ENCODE measurements around the gene CD4. TPM values are rescaled to one million over a fixed set of nuclear protein-coding genes. Genes with fewer than 3 reads are reported as not detected.

Gene CD4
- polyA plus RNA-seq, 4 donors, result 0.89 to 19.1 (median 6.5) TPM

DNA sequence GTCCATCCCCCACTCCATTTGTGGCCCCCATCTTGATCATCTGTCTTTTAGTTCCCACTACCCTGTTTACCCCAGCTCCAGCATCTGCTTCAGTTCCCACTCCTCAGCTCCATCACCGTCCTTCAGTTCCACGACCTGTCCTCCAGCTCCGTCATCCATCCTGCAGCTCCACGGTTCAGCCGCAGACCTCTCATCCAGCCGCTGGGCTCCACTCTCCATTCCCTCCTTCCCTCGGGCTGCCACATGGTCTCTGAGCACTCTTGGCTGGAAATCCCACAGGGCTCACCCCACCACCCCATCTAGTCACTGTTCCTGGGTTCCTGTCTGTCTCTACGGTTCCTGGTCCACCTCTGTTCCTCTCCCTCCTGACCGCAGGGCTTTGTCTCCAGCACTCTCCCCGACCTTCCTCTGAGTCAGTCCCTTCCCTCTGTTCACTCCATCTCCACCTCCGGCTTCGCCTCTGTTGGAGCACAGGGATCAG lies 35.6 kb downstream of the CD4 start:
- Histone ChIP-seq H3K4me3 (ENCODE audit: low read depth in 1 of 3, low read length in 3 of 3) (peak overlapping the region in 1 of 3 donors; percentile 1), H3K27me3 (ENCODE audit: control insufficient read depth in 3 of 3, insufficient read depth in 3 of 3, low read length in 3 of 3) (peaks cover 0 to 69% (median 2%) of the 10 kb centered on the region in 3 donors), H3K9me3 (ENCODE audit: control insufficient read depth in 2 of 2, insufficient read depth in 1 of 2, low read depth in 1 of 2, low read length in 1 of 2) (no peaks in the 10 kb centered on the region), H3K36me3 (ENCODE audit: control insufficient read depth in 3 of 3, insufficient read depth in 2 of 3, low read depth in 1 of 3, low read length in 3 of 3) (peaks cover 0 to 8% (median 0%) of the 10 kb centered on the region in 3 donors), H3K4me1 (ENCODE audit: control insufficient read depth in 3 of 3, insufficient read depth in 2 of 3, low read depth in 1 of 3, low read length in 2 of 3) (peaks cover 0 to 37% (median 7%) of the 10 kb centered on the region in 3 donors), H3K27ac (ENCODE audit: low read depth in 1 of 3, low read length in 2 of 3) (no peak overlapping the region)
- 38 to 48% (median 46%) methylated on average over 11 to 12 of the region's 12 CpGs for WGBS, 3 donors
- FAIRE-seq, result no peak
- DNase-seq, result no peak

DNA sequence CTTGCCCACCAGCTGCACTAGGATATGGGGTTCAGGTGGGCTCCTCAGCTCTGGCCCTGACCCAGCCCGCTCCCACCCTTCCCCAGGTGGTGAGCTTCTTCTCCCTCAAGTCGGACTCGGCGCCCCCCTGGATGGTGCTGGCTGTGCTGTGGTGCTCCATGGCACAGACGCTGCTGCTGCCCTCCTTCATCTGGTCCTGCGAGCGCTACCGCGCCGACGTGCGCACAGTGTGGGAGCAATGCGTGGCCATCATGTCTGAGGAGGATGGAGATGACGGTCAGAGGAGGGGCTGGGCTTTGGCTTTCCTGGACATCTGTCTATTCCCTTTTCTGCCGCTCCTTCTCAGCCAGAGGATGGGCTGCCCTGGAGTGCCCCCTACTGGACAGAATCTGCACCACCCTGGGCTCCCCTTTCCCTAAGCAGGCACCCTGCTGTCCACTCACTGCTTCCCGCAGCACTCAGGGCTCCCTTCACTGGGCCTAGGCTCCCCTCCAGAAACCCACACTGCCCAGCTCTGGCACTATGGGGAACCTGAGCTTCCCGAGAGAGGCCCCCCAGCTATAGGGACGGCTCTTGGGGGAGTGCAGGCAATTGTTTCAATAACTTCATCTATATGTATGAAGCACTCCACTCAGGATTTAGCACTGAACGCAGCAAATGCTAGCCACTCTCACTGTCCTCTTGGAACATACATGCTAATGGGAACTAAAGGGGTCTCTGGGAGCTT lies 36.2 kb downstream of the CD4 start:
- WGBS, 3 donors, result 4 to 12% (median 10%) methylated on average over 19 of the region's 19 CpGs
- peak; percentile 76 to 91 for DNase-seq
- peaks cover 0 to 63% (median 2%) of the 10 kb centered on the region in 3 donors for H3K27me3 ChIP-seq (ENCODE audit: control insufficient read depth in 3 of 3, insufficient read depth in 3 of 3, low read length in 3 of 3)
- H3K27ac ChIP-seq (ENCODE audit: low read depth in 1 of 3, low read length in 2 of 3), result no peak overlapping the region
- peaks cover 0 to 13% (median 0%) of the 10 kb centered on the region in 3 donors for H3K36me3 ChIP-seq (ENCODE audit: control insufficient read depth in 3 of 3, insufficient read depth in 2 of 3, low read depth in 1 of 3, low read length in 3 of 3)
- H3K4me3 ChIP-seq (ENCODE audit: low read depth in 1 of 3, low read length in 3 of 3), result peak overlapping the region in 1 of 3 donors; percentile 1
- no peak for FAIRE-seq
- no peaks in the 10 kb centered on the region for H3K9me3 ChIP-seq (ENCODE audit: control insufficient read depth in 2 of 2, insufficient read depth in 1 of 2, low read depth in 1 of 2, low read length in 1 of 2)
- peaks cover 0 to 36% (median 7%) of the 10 kb centered on the region in 3 donors for H3K4me1 ChIP-seq (ENCODE audit: control insufficient read depth in 3 of 3, insufficient read depth in 2 of 3, low read depth in 1 of 3, low read length in 2 of 3)

DNA sequence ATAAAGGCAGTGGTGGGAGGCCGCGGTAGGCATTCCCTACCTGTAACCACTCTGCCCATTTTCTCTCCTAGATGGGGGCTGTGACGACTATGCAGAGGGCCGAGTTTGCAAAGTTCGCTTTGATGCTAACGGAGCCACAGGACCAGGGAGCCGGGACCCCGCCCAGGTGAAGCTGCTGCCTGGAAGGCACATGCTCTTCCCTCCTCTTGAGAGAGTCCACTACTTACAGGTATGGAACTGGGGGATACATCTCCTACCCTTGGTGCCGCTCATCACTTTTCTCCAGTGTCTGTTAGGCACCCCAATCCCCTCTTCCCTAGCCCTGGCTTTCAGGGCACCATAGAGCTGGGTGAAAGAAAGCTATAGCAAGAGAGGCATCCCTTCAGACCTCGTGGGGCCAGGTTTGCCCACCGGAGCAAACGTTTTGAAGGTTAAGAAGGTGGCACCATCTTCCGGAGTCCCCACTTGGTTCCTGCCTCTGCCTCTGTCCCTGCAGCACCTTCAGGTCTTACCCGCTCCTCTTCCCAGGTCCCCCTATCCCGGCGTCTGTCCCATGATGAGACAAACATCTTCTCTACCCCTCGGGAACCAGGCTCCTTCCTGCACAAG lies 36.9 kb downstream of the CD4 start:
- 74 to 81% (median 78%) methylated on average over 17 of the region's 17 CpGs for WGBS, 3 donors
- H3K27ac ChIP-seq (ENCODE audit: low read depth in 1 of 3, low read length in 2 of 3), result no peak overlapping the region
- H3K27me3 ChIP-seq (ENCODE audit: control insufficient read depth in 3 of 3, insufficient read depth in 3 of 3, low read length in 3 of 3), result peaks cover 0 to 56% (median 2%) of the 10 kb centered on the region in 3 donors
- peaks cover 0 to 30% (median 7%) of the 10 kb centered on the region in 3 donors for H3K4me1 ChIP-seq (ENCODE audit: control insufficient read depth in 3 of 3, insufficient read depth in 2 of 3, low read depth in 1 of 3, low read length in 2 of 3)
- FAIRE-seq (no peak), DNase-seq (no peak)
- no peaks in the 10 kb centered on the region for H3K9me3 ChIP-seq (ENCODE audit: control insufficient read depth in 2 of 2, insufficient read depth in 1 of 2, low read depth in 1 of 2, low read length in 1 of 2)
- H3K4me3 ChIP-seq (ENCODE audit: low read depth in 1 of 3, low read length in 3 of 3), result no peak overlapping the region
- peaks cover 0 to 19% (median 0%) of the 10 kb centered on the region in 3 donors for H3K36me3 ChIP-seq (ENCODE audit: control insufficient read depth in 3 of 3, insufficient read depth in 2 of 3, low read depth in 1 of 3, low read length in 3 of 3)

DNA sequence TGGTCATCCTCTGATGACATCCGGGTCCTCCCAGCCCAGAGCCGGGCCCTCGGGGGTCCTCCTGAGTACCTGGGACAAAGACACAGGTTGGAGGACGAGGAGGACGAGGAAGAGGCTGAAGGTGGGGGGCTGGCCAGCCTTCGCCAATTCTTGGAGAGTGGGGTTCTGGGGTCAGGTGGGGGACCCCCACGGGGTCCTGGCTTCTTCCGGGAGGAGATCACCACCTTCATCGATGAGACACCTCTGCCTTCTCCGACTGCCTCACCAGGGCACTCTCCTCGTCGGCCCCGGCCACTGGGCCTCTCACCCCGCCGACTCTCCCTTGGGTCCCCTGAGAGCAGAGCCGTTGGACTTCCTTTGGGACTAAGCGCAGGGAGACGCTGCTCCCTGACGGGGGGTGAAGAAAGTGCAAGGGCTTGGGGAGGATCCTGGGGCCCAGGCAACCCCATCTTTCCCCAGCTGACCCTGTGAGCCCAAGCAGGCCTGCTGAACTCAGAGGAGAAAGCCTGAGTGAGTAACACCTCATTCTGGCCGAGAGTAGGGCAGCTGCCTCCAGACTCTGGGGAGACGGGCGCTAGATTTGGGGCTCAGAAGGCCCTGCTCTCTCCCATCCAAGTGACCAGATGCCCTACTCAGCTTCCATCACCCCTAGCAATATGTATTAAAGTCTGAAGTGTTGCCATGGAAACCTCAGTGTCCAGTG lies 37.6 kb downstream of the CD4 start:
- Histone ChIP-seq H3K27ac (ENCODE audit: low read depth in 1 of 3, low read length in 2 of 3) (peak overlapping the region in 1 of 3 donors; percentile 9), H3K4me3 (ENCODE audit: low read depth in 1 of 3, low read length in 3 of 3) (no peak overlapping the region), H3K27me3 (ENCODE audit: control insufficient read depth in 3 of 3, insufficient read depth in 3 of 3, low read length in 3 of 3) (peaks cover 0 to 53% (median 2%) of the 10 kb centered on the region in 3 donors), H3K36me3 (ENCODE audit: control insufficient read depth in 3 of 3, insufficient read depth in 2 of 3, low read depth in 1 of 3, low read length in 3 of 3) (peaks cover 0 to 26% (median 0%) of the 10 kb centered on the region in 3 donors), H3K4me1 (ENCODE audit: control insufficient read depth in 3 of 3, insufficient read depth in 2 of 3, low read depth in 1 of 3, low read length in 2 of 3) (peaks cover 0 to 25% (median 7%) of the 10 kb centered on the region in 3 donors), H3K9me3 (ENCODE audit: control insufficient read depth in 2 of 2, insufficient read depth in 1 of 2, low read depth in 1 of 2, low read length in 1 of 2) (no peaks in the 10 kb centered on the region)
- no peak for FAIRE-seq
- DNase-seq, result no peak
- WGBS, 3 donors, result 76 to 82% (median 76%) methylated on average over 19 to 22 of the region's 22 CpGs

DNA sequence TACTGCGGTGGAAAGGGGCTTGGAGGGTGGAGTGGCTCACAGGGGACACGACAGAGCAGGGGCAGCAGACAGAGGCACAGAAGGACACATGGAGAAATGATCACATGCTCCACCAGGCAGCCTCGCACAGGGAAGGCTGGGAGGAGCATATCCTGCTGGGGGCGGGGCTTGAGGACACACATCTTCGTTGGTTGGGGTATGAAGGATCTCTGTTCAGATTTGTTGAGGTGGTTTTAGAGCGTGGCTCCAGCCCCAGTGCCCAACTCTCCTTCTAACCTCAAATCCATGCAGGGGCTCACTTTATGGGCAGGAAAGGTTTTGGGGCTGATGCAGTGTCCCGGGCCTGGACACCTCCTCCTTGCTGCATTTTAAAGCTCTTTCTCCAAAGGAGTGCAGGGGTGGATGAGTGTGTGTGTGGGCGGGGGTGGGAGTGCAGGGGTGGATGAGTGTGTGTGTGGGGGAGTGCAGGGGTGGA lies 38.1 kb downstream of the CD4 start:
- peaks cover 0 to 31% (median 0%) of the 10 kb centered on the region in 3 donors for H3K36me3 ChIP-seq (ENCODE audit: control insufficient read depth in 3 of 3, insufficient read depth in 2 of 3, low read depth in 1 of 3, low read length in 3 of 3)
- 5 to 13% (median 7%) methylated on average over 8 of the region's 8 CpGs for WGBS, 3 donors
- peak; percentile 60 to 85 for DNase-seq
- H3K27me3 ChIP-seq (ENCODE audit: control insufficient read depth in 3 of 3, insufficient read depth in 3 of 3, low read length in 3 of 3), result peaks cover 0 to 47% (median 2%) of the 10 kb centered on the region in 3 donors
- no peak overlapping the region for H3K4me3 ChIP-seq (ENCODE audit: low read depth in 1 of 3, low read length in 3 of 3)
- peaks cover 0 to 19% (median 7%) of the 10 kb centered on the region in 3 donors for H3K4me1 ChIP-seq (ENCODE audit: control insufficient read depth in 3 of 3, insufficient read depth in 2 of 3, low read depth in 1 of 3, low read length in 2 of 3)
- H3K9me3 ChIP-seq (ENCODE audit: control insufficient read depth in 2 of 2, insufficient read depth in 1 of 2, low read depth in 1 of 2, low read length in 1 of 2), result no peaks in the 10 kb centered on the region
- peak overlapping the region in 1 of 3 donors; percentile 9 for H3K27ac ChIP-seq (ENCODE audit: low read depth in 1 of 3, low read length in 2 of 3)
- FAIRE-seq, result no peak

DNA sequence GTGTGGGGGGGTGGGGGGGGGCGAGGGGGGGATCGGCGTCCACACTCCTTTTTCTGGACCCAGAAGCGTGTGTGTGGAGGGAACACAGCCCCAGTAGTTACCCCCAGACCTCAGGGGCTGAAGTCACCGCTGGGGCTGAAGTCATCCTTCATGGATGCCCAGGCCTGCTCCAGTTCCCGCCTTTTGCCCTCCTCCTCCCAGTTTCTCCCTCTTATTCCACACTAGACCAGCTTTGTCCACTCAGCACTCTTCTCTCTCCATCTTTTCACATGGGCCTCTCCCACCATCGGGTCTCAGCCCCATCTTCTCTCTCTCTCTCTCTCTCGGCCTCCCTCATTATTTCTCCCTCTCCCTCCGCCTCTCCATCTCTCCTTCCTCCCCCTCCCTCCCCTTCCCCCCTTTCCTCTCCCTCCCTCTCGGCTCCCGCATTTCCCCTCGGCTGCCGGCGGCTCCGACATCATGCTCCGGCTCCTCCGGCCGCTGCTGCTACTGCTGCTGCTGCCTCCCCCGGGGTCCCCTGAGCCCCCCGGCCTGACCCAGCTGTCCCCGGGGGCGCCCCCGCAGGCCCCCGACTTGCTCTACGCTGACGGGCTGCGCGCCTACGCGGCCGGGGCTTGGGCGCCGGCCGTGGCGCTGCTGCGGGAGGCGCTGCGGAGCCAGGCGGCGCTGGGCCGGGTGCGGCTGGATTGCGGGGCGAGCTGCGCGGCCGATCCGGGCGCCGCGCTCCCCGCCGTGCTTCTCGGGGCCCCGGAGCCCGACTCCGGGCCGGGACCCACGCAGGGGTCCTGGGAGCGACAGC lies 38.9 kb downstream of the CD4 start, which contains the start of gene P3H3:
Gene P3H3, plus strand, starts transcription at position 426 of the 799 bp plus-strand sequence. Its CDS starts 34 bp downstream, at position 460.
- DNase-seq, result peak in 1 of 2 donors; percentile 70
- FAIRE-seq, result no peak
- Histone ChIP-seq H3K27ac (ENCODE audit: low read depth in 1 of 3, low read length in 2 of 3) (peak within 1 kb of the TSS in 2 of 3 donors; percentile 67 to 85), H3K4me1 (ENCODE audit: control insufficient read depth in 3 of 3, insufficient read depth in 2 of 3, low read depth in 1 of 3, low read length in 2 of 3) (peaks cover 0 to 19% (median 7%) of the 10 kb centered on the region in 3 donors), H3K9me3 (ENCODE audit: control insufficient read depth in 2 of 2, insufficient read depth in 1 of 2, low read depth in 1 of 2, low read length in 1 of 2) (no peaks in the 10 kb centered on the region), H3K36me3 (ENCODE audit: control insufficient read depth in 3 of 3, insufficient read depth in 2 of 3, low read depth in 1 of 3, low read length in 3 of 3) (peaks cover 0 to 31% (median 0%) of the 10 kb centered on the region in 3 donors), H3K4me3 (ENCODE audit: low read depth in 1 of 3, low read length in 3 of 3) (peak within 1 kb of the TSS; percentile 48 to 96 (median 57)), H3K27me3 (ENCODE audit: control insufficient read depth in 3 of 3, insufficient read depth in 3 of 3, low read length in 3 of 3) (peaks cover 0 to 40% (median 2%) of the 10 kb centered on the region in 3 donors)
- WGBS, 3 donors, result 0 to 2% (median 2%) methylated on average over 38 to 60 of the region's 60 CpGs

DNA sequence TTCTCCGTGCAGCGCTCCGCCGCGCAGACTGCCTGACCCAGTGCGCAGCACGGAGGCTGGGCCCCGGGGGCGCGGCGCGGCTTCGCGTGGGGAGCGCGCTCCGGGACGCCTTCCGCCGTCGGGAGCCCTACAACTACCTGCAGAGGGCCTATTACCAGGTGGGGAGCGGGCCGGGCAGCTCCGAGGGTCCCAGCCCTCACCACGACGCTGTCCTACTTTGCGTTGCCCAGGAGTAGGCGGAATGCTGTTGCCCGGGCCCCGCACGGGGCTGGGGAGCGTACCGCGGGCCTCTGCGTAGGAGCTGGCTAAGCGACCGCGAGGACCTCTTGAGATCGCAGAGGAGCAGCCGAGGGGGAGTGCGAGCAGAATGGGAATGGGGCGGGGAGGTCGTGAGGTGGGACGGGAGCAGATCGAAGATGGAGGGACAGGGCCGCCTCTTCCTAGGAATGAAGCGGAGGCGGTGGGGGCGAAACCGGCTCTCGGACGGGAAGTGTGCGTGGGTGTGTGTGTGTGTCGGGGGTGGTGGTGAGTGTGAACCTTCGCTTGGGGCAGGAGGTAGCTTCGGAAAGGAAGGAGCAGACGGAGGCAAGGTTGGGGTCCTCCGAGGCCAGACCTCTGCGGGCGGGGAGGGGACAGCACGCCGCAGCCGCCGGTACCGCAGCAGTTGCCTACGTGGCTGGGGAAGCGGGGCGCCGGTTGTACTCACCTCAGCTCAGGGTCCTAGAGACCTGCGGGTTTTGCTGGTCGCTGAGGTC lies 39.6 kb downstream of the CD4 start:
- WGBS, 3 donors, result 0 to 2% (median 1%) methylated on average over 57 to 71 of the region's 71 CpGs
- peaks cover 0 to 39% (median 0%) of the 10 kb centered on the region in 3 donors for H3K36me3 ChIP-seq (ENCODE audit: control insufficient read depth in 3 of 3, insufficient read depth in 2 of 3, low read depth in 1 of 3, low read length in 3 of 3)
- DNase-seq, result peak in 1 of 2 donors; percentile 84
- H3K4me1 ChIP-seq (ENCODE audit: control insufficient read depth in 3 of 3, insufficient read depth in 2 of 3, low read depth in 1 of 3, low read length in 2 of 3), result peaks cover 0 to 23% (median 7%) of the 10 kb centered on the region in 3 donors
- no peak for FAIRE-seq
- no peaks in the 10 kb centered on the region for H3K9me3 ChIP-seq (ENCODE audit: control insufficient read depth in 2 of 2, insufficient read depth in 1 of 2, low read depth in 1 of 2, low read length in 1 of 2)
- peaks cover 0 to 32% (median 2%) of the 10 kb centered on the region in 3 donors for H3K27me3 ChIP-seq (ENCODE audit: control insufficient read depth in 3 of 3, insufficient read depth in 3 of 3, low read length in 3 of 3)
- peak overlapping the region; percentile 48 to 96 (median 57) for H3K4me3 ChIP-seq (ENCODE audit: low read depth in 1 of 3, low read length in 3 of 3)
- H3K27ac ChIP-seq (ENCODE audit: low read depth in 1 of 3, low read length in 2 of 3), result peak overlapping the region in 2 of 3 donors; percentile 67 to 85
